CD4-positive, alpha-beta T cell (primary cell): ENCODE measurements around the gene HOXC10. TPM values are rescaled to one million over a fixed set of nuclear protein-coding genes. Genes with fewer than 3 reads are reported as not detected.
A peak's percentile ranks its signal among the peaks of the same experiment; 100 is the strongest.

ENCODE experiments used
- ATAC-seq: fragments of 200-7000 bp; cut with Tn5 transposase; one replicate; pipeline ENCODE4 v1.10.0; 2022; ENCODE audit warnings: mild to moderate bottlenecking; ENCODE audit not compliant: poor library complexity
- CTCF ChIA-PET: fragments of 350-600 bp; sonication (Branson Sonifier 250); formaldehyde crosslinking; loops from one replicate; lab custom pipeline; 2021; ENCODE audit warnings: antibody characterized with exemption, inconsistent platforms; lab: Charles Lee
- POLR2A ChIA-PET: fragments of 350-600 bp; sonication (Branson Sonifier 250); formaldehyde crosslinking; loops from one replicate; lab custom pipeline; 2021; ENCODE audit warnings: antibody characterized with exemption, inconsistent platforms; lab: Charles Lee
- DNase-seq, 14 experiments: peaks; one replicate each; pipeline ENCODE4 v3.0.0-alpha.2; 2013 to 2020; ENCODE audit warnings: mixed read lengths in 2 of 14
- H3K27ac ChIP-seq, 2 donors: one replicate each; pipeline versions ENCODE4 v1.5.1 to v1.7.0; 2013; ENCODE audit warnings: low read length in 2 of 2, low read depth in 1 of 2, mild to moderate bottlenecking in 1 of 2
- H3K27me3 ChIP-seq, 2 experiments: 1 replicate in 1 of 2; 2 replicates in 1 of 2; pipeline versions ENCODE4 v1.6.1 to v1.7.0; 2013; ENCODE audit warnings: low read length in 2 of 2, control low read depth in 1 of 2, mild to moderate bottlenecking in 1 of 2, moderate library complexity in 1 of 2; ENCODE audit not compliant: insufficient read depth in 2 of 2, control insufficient read depth in 1 of 2
- H3K36me3 ChIP-seq: one replicate; pipeline ENCODE4 v1.6.1; 2013; ENCODE audit warnings: low read length, control low read depth; ENCODE audit not compliant: insufficient read depth
- H3K4me1 ChIP-seq: one replicate; pipeline ENCODE4 v1.6.1; 2013; ENCODE audit warnings: low read length, control low read depth; ENCODE audit not compliant: insufficient read depth
- H3K4me3 ChIP-seq: one replicate; pipeline ENCODE4 v1.5.1; 2013; ENCODE audit warnings: mild to moderate bottlenecking, low read length, moderate library complexity
- H3K9me3 ChIP-seq, 2 experiments: 1 replicate in 1 of 2; 2 replicates in 1 of 2; pipeline versions ENCODE4 v1.6.1 to v1.7.0; 2013; ENCODE audit warnings: low read length in 2 of 2, mild to moderate bottlenecking in 2 of 2, control low read depth in 1 of 2, moderate library complexity in 1 of 2; ENCODE audit not compliant: control insufficient read depth in 1 of 2, insufficient read depth in 1 of 2
- H3K27ac Mint-ChIP-seq: one replicate; pipeline ENCODE4 v1.8.0; 2020; ENCODE audit warnings: mixed read lengths
- H3K27me3 Mint-ChIP-seq: one replicate; pipeline ENCODE4 v1.8.0; 2021; ENCODE audit warnings: mixed read lengths
- H3K36me3 Mint-ChIP-seq: one replicate; pipeline ENCODE4 v1.8.0; 2021; ENCODE audit warnings: low read depth, mixed read lengths
- H3K4me1 Mint-ChIP-seq: one replicate; pipeline ENCODE4 v1.8.0; 2021; ENCODE audit warnings: low read depth, mixed read lengths
- H3K4me3 Mint-ChIP-seq: one replicate; pipeline ENCODE4 v1.8.0; 2020; ENCODE audit warnings: mild to moderate bottlenecking, mixed read lengths
- H3K9me3 Mint-ChIP-seq: one replicate; pipeline ENCODE4 v1.8.0; 2020; ENCODE audit warnings: mixed read lengths
- CTCF ChIP-seq: fragments of 200-600 bp; IDR thresholded peaks from one replicate; pipeline ENCODE4 v1.8.0; 2022; ENCODE audit warnings: antibody characterized with exemption, mild to moderate bottlenecking
- intact Hi-C, 2 experiments: fragments of 100-400 bp; cut with DNase I in 1 of 2; cut with micrococcal nuclease in 1 of 2; formaldehyde crosslinking; loops; one replicate each; pipeline versions ENCODE4 v1.15.1 to v1.9.0; 2023 to 2025; cut with DNase I, micrococcal nuclease
- total RNA-seq, 174 experiments: library from RNA in 2 of 174; stranded (reverse) in 2 of 174; gene quantifications; one replicate each; pipeline ENCODE4 v1.2.3 and lab custom pipeline; 2021 to 2026

HOXC10 gene
- total RNA-seq, 2 experiments from 2014 or later, result not detected

- intact Hi-C loops, result no loop called here
- no peak for TF ChIP-seq CTCF
- no peak for DNase-seq
- no peaks in the 10 kb centered on the region for H3K9me3 Mint-ChIP-seq
- H3K27me3 Mint-ChIP-seq, result peaks cover 93% of the 10 kb centered on the region
- H3K36me3 ChIP-seq, result no peaks in the 10 kb centered on the region
- no peaks in the 10 kb centered on the region for H3K36me3 Mint-ChIP-seq
- peak overlapping the region; percentile 77 for H3K4me3 Mint-ChIP-seq
- peaks cover 19% of the 10 kb centered on the region for H3K4me1 Mint-ChIP-seq
- H3K27me3 ChIP-seq, result peaks cover 88 to 91% of the 10 kb centered on the region in 2 experiments
- ChIA-PET POLR2A (no interaction called here), CTCF (no interaction called here)
- peaks cover 38% of the 10 kb centered on the region for H3K4me1 ChIP-seq
- H3K4me3 ChIP-seq, result no peak overlapping the region
- ATAC-seq, result no peak
- no peak overlapping the region for H3K27ac ChIP-seq
- H3K9me3 ChIP-seq, result peaks cover 0 to 29% of the 10 kb centered on the region in 2 experiments
- no peak overlapping the region for H3K27ac Mint-ChIP-seq
Observed at GRCh38 chr12:54019091-54019811, 34.3 kb downstream of the HOXC10 start.

- no peak for TF ChIP-seq CTCF
- intact Hi-C loops, result no loop called here
- Histone ChIP-seq H3K4me1 (peaks cover 32% of the 10 kb centered on the region), H3K9me3 (peaks cover 0 to 26% of the 10 kb centered on the region in 2 experiments), H3K36me3 (no peaks in the 10 kb centered on the region), H3K27ac (no peak overlapping the region), H3K27me3 (peaks cover 88 to 91% of the 10 kb centered on the region in 2 experiments), H3K4me3 (no peak overlapping the region)
- no peak for DNase-seq
- ATAC-seq, result no peak
- Mint-ChIP-seq H3K36me3 (no peaks in the 10 kb centered on the region), H3K27me3 (peaks cover 93% of the 10 kb centered on the region), H3K4me1 (peaks cover 12% of the 10 kb centered on the region), H3K4me3 (peak overlapping the region; percentile 77), H3K27ac (no peak overlapping the region), H3K9me3 (no peaks in the 10 kb centered on the region)
- CTCF ChIA-PET, result no interaction called here
- POLR2A ChIA-PET, result no interaction called here
Observed at GRCh38 chr12:54019924-54020590, 35.1 kb downstream of the HOXC10 start.

DNA sequence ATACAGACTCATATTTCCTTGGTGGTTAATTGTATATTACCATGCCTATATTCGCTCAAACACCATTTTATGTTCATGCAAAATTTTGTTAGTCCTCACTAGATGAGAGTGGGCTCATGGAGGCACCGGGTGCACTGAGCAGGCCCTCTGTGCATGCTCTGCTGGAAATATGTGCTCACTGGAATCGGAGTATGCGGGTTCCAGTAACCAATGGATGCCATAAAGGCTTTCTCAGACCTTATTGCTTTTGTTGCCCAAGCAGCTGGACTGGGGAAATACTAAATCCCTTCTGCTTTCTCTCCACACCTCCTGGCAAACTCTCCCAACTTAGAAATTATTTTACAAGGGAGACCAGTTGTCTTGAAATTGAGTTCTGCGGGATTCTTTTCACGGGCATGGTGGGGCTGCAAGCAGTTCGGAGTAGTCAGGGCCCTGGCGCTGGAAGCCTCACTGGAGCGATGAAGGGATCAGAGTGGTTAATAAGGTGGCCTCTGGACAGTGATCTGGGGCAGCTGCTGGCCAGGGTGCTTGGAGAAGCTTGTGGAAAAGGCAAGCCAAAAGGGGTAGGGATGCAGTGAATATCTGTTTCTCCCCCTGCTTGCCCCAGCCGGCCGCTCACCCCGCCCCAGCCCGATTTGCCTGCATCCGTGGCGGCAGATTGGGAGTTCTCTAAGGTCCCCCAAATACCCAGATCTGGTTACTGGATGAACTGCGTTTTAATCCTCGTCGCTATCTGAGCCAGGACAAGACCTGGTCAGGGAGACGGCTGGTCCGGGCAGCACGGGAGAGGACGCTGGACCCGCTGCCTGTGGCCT lies 35.9 kb downstream of the HOXC10 start:
- Histone ChIP-seq H3K27ac (no peak overlapping the region), H3K9me3 (peaks cover 0 to 26% of the 10 kb centered on the region in 2 experiments), H3K4me3 (no peak overlapping the region), H3K4me1 (peaks cover 28% of the 10 kb centered on the region), H3K27me3 (peaks cover 88 to 91% of the 10 kb centered on the region in 2 experiments), H3K36me3 (no peaks in the 10 kb centered on the region)
- Mint-ChIP-seq H3K9me3 (no peaks in the 10 kb centered on the region), H3K27ac (no peak overlapping the region), H3K4me3 (no peak overlapping the region), H3K27me3 (peaks cover 93% of the 10 kb centered on the region), H3K36me3 (no peaks in the 10 kb centered on the region), H3K4me1 (peaks cover 11% of the 10 kb centered on the region)
- ATAC-seq (no peak), DNase-seq (no peak)
- intact Hi-C loops, result no loop called here
- CTCF ChIA-PET, result no interaction called here
- TF ChIP-seq CTCF, result no peak
- POLR2A ChIA-PET, result no interaction called here
